GM21528 (cell line): Measurements from ENCODE around the gene CACNB2.
"Not testable (repeated sequence)": the region's sequence is repeated elsewhere in the genome, so short reads cannot be mapped to it uniquely, and the experiment has no call there.

Experiments
- ATAC-seq: cut with Tn5 transposase; IDR thresholded peaks from one replicate; pipeline ENCODE4 v1.9.1; 2021; ENCODE audit warnings: mild to moderate bottlenecking, moderate library complexity; ENCODE audit not compliant: unreplicated experiment, low FRiP score

CACNB2 gene

DNA sequence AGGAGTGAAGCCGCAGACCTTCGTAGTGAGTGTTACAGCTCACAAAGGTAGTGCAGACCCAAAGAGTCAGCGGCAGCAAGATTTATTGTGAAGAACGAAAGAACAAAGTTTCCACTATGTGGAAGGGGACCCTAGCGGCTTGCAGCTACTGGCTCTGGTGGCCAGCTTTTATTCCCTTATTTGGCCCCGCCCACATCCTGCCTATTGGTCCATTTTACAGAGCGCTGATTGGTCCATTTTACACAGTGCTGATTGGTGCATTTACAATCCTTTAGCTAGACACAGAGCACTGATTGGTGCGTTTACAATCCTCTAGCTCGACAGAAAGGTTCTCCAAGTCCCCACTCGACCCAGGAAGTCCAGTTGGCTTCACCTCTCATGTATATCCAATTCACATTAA lies 446.4 kb downstream of the CACNB2 start:
- ATAC-seq, result not testable (repeated sequence)

- ATAC-seq, result not testable (repeated sequence)
These were observed 450.9 kb downstream of the CACNB2 start for GRCh38 chr10:18591141-18591540.
